ENCODE data around the gene FAM241B.

The FAM241B gene

DNA sequence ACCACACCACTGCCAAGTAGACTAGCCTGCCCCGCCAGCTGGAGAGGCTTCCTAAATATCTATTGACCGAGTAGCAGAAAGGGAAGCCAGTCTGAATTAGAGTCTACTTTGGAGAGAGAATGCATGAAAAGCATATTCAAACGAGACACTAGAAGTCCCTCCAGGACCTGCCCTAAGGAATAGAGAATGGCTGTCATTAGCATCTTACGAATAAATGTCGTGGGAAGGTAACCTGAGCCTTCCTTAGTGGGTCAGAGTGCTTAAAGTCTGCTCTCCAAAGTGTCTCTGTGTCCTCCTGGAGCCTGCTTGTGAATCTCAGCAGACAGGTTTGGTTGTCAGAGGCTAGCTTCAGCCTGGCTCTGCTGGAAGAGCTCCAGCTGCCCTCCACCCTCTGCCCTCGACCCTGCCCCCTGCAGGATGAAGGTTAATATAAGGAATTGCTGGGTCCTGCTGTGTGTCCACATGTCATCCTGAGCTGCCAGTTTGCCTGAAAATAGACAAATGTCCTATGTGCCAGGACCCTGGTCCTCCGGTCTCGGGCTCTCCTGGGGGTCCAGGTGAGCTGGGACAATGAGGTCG is 33.4 kb downstream of the FAM241B start:
- DNase-seq (ENCODE audit: low read depth in 1 of 2, low spot score in 1 of 2): no peak

DNA sequence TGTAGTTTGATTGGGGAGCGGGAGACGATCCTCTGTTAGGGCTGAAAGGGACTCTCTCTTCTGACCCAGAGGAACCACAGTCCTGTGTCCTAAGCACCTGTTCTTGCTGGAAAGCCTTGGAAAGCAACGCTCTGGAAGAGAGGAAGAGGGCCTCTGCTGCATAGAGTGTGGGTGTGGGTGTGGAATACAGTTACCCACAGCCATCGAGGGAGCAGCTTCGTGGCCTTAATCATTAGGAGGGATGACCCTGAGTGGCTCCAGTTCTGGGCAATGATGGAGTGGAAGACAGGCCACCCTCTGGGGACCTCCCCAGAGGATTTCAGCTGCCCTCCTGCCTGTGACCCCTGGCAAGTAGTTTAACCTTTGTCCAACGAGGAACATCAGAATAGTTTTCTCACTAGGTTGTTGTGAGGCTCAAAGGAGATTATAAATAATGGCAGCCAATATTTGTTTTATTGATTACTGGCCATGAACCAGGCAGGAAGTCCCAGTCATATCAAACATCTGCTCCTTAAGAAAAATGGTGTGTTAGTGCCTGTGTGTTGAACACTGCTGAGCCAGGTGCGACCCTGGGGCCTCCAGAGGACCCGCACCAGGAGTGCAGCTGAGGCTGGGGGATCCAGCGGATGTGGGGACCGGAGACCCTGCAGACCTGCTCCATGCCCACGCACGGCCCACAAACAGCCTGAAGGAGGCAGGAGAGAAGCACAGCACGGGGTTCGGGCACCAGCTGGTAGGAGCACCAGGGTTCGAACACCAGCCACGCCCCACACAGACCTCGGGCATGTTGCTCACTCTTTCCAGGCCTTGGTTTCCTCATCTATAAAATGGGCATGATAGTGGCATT is 35.6 kb downstream of the FAM241B start:
- DNase-seq (ENCODE audit: low read depth in 1 of 2, low spot score in 1 of 2): no peak

DNA sequence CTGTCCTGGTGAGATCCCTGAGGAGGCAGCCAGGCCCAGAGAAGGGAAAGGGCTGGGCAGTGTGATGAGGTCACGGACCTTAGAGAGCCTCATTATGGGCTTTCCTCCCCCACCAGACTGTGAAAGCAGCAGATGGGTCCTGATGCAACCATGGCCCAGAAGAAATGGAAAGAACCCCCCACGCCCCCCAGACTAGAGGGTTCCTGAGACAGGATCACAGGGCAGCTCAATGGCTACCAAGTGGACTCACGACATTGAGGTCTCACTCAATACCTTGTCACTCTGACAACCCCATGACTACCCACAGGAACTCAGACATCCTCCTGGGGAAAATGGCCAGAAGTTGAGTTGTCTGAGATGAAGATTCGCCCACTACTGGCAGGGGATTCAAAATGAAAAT is 36.7 kb downstream of the FAM241B start:
- no peak for DNase-seq (ENCODE audit: low read depth in 1 of 2, low spot score in 1 of 2)

DNA sequence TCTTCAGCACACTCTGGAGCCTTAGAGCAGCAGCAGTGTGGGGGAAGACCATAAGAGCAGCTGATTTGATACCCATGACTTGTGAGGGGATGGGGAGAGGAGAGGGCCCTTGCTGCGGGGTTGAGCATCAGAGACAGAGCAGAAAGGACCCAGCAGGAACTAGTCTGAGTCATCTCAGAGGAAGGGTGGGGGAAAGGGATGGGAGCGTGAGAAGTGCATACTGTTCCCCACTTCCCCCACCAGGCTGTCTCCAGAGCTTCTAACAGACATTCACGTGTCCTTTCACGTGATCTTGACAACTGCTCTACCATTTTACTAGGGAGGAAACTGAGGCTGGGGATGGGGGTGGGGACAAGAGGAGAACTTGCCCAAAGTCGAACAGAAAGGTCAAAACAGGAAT is 38.7 kb downstream of the FAM241B start:
- no peak for DNase-seq (ENCODE audit: low read depth in 1 of 2, low spot score in 1 of 2)

DNA sequence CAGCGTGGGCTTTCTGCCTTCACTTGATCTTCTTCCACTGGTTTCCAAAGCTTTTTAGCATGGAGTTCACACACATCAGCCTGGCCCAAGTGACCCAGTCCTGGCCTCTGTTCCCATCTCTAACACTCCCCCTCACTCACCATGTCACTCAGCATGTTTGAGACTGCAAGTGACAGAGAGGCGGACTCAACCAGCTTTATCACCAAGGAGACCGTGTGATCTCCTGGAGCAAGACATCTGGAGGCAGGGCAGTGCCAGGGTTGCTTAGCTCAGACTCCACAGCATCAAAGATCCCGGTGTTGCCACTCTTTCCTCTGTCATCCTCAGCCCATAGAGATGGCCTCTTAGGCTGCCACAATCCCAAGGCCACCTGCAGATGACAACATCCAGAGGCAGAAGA is 39.4 kb downstream of the FAM241B start:
- no peak for DNase-seq (ENCODE audit: low read depth in 1 of 2, low spot score in 1 of 2)

DNA sequence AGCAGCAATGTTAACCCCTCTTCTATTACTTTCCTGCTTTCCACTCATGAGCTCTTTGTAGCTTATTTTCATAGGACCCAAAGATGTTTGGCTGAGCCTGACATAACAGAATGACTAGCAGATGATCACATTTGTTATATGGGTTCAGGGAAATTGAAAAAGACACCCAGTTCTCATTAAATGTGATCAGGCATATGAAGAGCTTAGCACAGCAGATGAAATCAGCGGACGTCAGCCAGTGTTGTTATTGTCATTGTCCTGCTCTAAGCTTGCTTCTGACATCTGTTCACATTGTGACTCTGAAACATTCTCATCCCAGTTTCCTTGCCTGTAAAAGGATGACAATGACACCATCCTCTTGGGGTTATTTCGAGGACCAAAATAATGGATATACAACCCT is 43.5 kb downstream of the FAM241B start:
- DNase-seq (ENCODE audit: low read depth in 1 of 2, low spot score in 1 of 2): no peak

- DNase-seq (ENCODE audit: low read depth in 1 of 2, low spot score in 1 of 2): no peak
Measured at GRCh38 chr10:69674786-69675185, 44.7 kb downstream of the FAM241B start.

GRCh38 chr10:69676301-69676700 is 46.3 kb downstream of the FAM241B start:
- no peak for DNase-seq (ENCODE audit: low read depth in 1 of 2, low spot score in 1 of 2)

DNA sequence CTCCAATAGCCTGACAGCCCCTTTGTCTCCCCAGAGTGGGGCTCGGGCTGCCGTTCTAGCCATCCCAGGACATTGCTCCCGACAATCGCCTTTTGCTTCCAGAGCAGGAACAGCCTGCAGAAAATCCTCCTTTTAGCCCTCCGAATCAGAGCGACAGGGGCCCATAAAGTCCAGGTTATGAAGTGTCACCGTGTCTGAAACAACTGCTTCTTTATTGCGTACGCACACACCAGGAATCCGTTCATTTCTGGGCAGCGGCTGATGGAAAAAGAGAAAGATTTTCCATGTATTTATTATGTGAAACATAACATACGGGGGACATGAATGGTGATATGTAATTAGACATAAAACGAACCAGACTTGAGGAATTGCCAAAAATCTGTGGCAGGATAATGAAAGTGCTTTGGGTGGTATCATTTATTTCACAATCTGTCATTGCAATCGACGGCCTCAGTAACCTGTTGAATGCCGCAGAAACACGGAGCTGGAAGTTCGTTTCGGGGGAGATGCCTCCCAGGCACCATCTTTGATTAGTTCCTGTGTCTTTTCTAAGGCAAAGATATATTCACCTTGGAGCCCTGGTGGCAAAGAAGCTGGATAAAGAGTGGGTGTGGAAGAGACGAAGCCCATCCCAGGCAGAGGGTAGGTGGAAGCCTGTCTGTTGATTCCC is 48.1 kb downstream of the FAM241B start:
- DNase-seq (ENCODE audit: low read depth in 1 of 2, low spot score in 1 of 2): no peak

- no peak for DNase-seq (ENCODE audit: low read depth in 1 of 2, low spot score in 1 of 2)
Measured at GRCh38 chr10:69679736-69680135, 49.7 kb downstream of the FAM241B start.

DNA sequence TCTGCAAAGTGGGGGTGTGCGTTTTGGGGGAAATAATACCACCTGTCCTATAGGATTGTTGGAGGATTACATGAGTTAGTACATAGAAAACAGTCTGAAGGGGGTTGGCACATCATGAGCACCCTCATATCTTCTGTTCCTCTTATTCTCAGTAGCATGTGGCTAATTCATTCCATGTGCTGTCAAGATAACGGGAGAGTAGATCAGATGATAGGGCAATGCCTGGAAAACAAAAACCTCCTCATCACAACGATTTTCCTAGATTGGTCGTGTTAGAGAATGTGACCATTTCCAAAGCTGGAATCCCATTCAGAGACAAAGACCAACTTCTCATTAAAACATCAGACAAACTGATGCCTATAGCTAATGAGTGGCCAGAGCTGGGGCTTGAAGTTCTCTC is 50.6 kb downstream of the FAM241B start:
- DNase-seq (ENCODE audit: low read depth in 1 of 2, low spot score in 1 of 2): no peak

- no peak for DNase-seq (ENCODE audit: low read depth in 1 of 2, low spot score in 1 of 2)
Measured at GRCh38 chr10:69681436-69681835, 51.4 kb downstream of the FAM241B start.

- no peak for DNase-seq (ENCODE audit: low read depth in 1 of 2, low spot score in 1 of 2)
Measured at GRCh38 chr10:69682955-69683474, 53.0 kb downstream of the FAM241B start.
